GM12878 (cell line): ENCODE data around the gene PPIA. TPM values are rescaled to one million over a fixed set of nuclear protein-coding genes. Genes with fewer than 3 reads are reported as not detected.

ENCODE experiments used
- ATAC-seq: fragments of 200-7000 bp; cut with Tn5 transposase; 3 replicates; pipeline ENCODE4 v1.9.1; 2020; ENCODE audit warnings: mild to moderate bottlenecking, moderate library complexity
- BruUV-seq: library from RNA; stranded (reverse); fragments of 400-500 nt; replicated peaks from 2 replicates; lab custom pipeline; 2021; lab: Mats Ljungman, UMichigan
- CTCF ChIA-PET: fragments of 300-600 bp; sonication (Branson Sonifier 250); formaldehyde crosslinking; extraction: SDS; loops from one replicate; lab custom pipeline; 2021; ENCODE audit warnings: inconsistent platforms; lab: Yijun Ruan, JAX
- POLR2A ChIA-PET: fragments of 350-600 bp; formaldehyde crosslinking; extraction: SDS; loops from one replicate; lab custom pipeline; 2021; ENCODE audit warnings: inconsistent platforms; lab: Charles Lee
- RAD21 ChIA-PET: fragments of 300-600 bp; sonication (Branson Sonifier 250); formaldehyde crosslinking; loops from one replicate; lab custom pipeline; 2023; ENCODE audit warnings: antibody characterized with exemption; ENCODE audit not compliant: unreplicated experiment; lab: Charles Lee
- SMC1A ChIA-PET: fragments of 300-600 bp; sonication (Branson Sonifier 250); formaldehyde crosslinking; loops from one replicate; lab custom pipeline; 2023; ENCODE audit not compliant: unreplicated experiment, uncharacterized antibody; lab: Charles Lee
- DNase-seq: peaks from one replicate; pipeline ENCODE4 v3.0.0-alpha.2; 2011; ENCODE audit warnings: low read depth, low spot score
- FAIRE-seq: peaks from 3 replicates; lab custom pipeline; 2011; peaks lifted over from hg19 to GRCh38; lab: Jason Lieb, UNC
- H2AFZ ChIP-seq: 2 replicates; pipeline ENCODE4 v1.6.0; 2011; ENCODE audit warnings: low read depth, low read length, control low read depth; ENCODE audit not compliant: control insufficient read depth
- H3K27ac ChIP-seq: 2 replicates; pipeline ENCODE4 v1.5.1; 2011; ENCODE audit warnings: control low read depth; ENCODE audit not compliant: control insufficient read depth, insufficient read depth
- H3K27me3 ChIP-seq, 2 experiments: replicated peaks in 1 of 2; 2 replicates each; pipeline versions ENCODE4 v1.6.0 to v1.6.1; 2011; ENCODE audit warnings: low read length in 1 of 2; ENCODE audit not compliant: control insufficient read depth in 2 of 2, insufficient read depth in 2 of 2
- H3K36me3 ChIP-seq, 2 experiments: 2 replicates each; pipeline ENCODE4 v1.5.1; 2011; ENCODE audit warnings: low read length in 1 of 2; ENCODE audit not compliant: control insufficient read depth in 2 of 2, insufficient read depth in 2 of 2
- H3K4me1 ChIP-seq: 2 replicates; pipeline ENCODE4 v1.6.1; 2011; ENCODE audit warnings: mild to moderate bottlenecking, low read length, moderate library complexity, mixed read lengths; ENCODE audit not compliant: control insufficient read depth, insufficient read depth
- H3K4me2 ChIP-seq: 2 replicates; pipeline ENCODE4 v1.6.0; 2011; ENCODE audit warnings: control low read depth; ENCODE audit not compliant: control insufficient read depth, insufficient read depth
- H3K4me3 ChIP-seq: fragments of 200-600 bp; sonication (generic); 2 replicates; pipeline ENCODE4 v1.5.1; 2016
- H3K79me2 ChIP-seq: 2 replicates; pipeline ENCODE4 v1.6.0; 2011; ENCODE audit warnings: low read length; ENCODE audit not compliant: control insufficient read depth, insufficient read depth
- H3K9ac ChIP-seq: 2 replicates; pipeline ENCODE4 v1.8.0; 2011; ENCODE audit warnings: low read length, control low read depth, mixed read lengths; ENCODE audit not compliant: control insufficient read depth, insufficient read depth
- H3K9me3 ChIP-seq: replicated peaks from 3 replicates; pipeline ENCODE4 v1.5.1; 2011; ENCODE audit warnings: mild to moderate bottlenecking, low read length; ENCODE audit not compliant: control insufficient read depth, insufficient read depth
- H4K20me1 ChIP-seq: 2 replicates; pipeline ENCODE4 v1.6.0; 2011; ENCODE audit not compliant: control insufficient read depth, insufficient read depth
- BCL11A ChIP-seq: IDR thresholded peaks from 2 replicates; pipeline ENCODE4 v1.6.1; 2011; ENCODE audit warnings: low read depth, low read length
- CREM ChIP-seq: IDR thresholded peaks from 2 replicates; pipeline ENCODE4 v1.6.1; 2014; ENCODE audit warnings: antibody characterized with exemption, low read depth
- DPF2 ChIP-seq: fragments of 450-650 bp; IDR thresholded peaks from 2 replicates; pipeline ENCODE4 v1.6.1; 2017; ENCODE audit warnings: mild to moderate bottlenecking
- FOS ChIP-seq: IDR thresholded peaks from 3 replicates; pipeline ENCODE4 v1.6.1; 2011; ENCODE audit warnings: borderline replicate concordance; ENCODE audit not compliant: insufficient read length; ENCODE audit errors: extremely low read depth
- MLLT1 ChIP-seq: fragments of 450-650 bp; IDR thresholded peaks from 2 replicates; pipeline ENCODE4 v1.6.1; 2016; ENCODE audit warnings: mild to moderate bottlenecking
- NBN ChIP-seq: fragments of 450-650 bp; IDR thresholded peaks from 2 replicates; pipeline ENCODE4 v1.6.1; 2016
- RBBP5 ChIP-seq: fragments of 200-600 bp; sonication (generic); conservative IDR thresholded peaks from 2 replicates; pipeline ENCODE4 v1.6.1; 2016
- RELB ChIP-seq: fragments of 450-650 bp; IDR thresholded peaks from 2 replicates; pipeline ENCODE4 v1.6.1; 2017; ENCODE audit warnings: low read depth, mild to moderate bottlenecking, moderate library complexity
- SMAD1 ChIP-seq: fragments of 450-650 bp; IDR thresholded peaks from 2 replicates; pipeline ENCODE4 v1.6.1; 2018; ENCODE audit warnings: mild to moderate bottlenecking, low read depth; ENCODE audit not compliant: partially characterized antibody
- SP1 ChIP-seq: IDR thresholded peaks from one replicate; pipeline ENCODE4 v1.6.1; 2011; ENCODE audit warnings: low read depth, low read length
- TBL1XR1 ChIP-seq: IDR thresholded peaks from 2 replicates; pipeline ENCODE4 v1.6.1; 2012; ENCODE audit warnings: low read depth, low read length, improper control_type of control experiment
- TCF12 ChIP-seq: IDR thresholded peaks from 2 replicates; pipeline ENCODE4 v1.6.1; 2011; ENCODE audit warnings: low read depth, mild to moderate bottlenecking, low read length
- YY1 ChIP-seq: IDR thresholded peaks from 2 replicates; pipeline ENCODE4 v1.6.1; 2011; ENCODE audit warnings: low read depth, mild to moderate bottlenecking, low read length
- ZBED1 ChIP-seq: IDR thresholded peaks from 2 replicates; pipeline ENCODE4 v1.6.1; 2016; ENCODE audit warnings: borderline replicate concordance
- WGBS: methylation state at CpG from one replicate; pipeline ENCODE4 v1.1.6; 2016; ENCODE audit warnings: low lambda C conversion rate; ENCODE audit not compliant: insufficient replicate concordance, insufficient coverage; ENCODE audit errors: missing lambda C conversion rate; 5-methylcytosine and 5-hydroxymethylcytosine counted together
- in situ Hi-C: fragments of 300-500 bp; cut with MboI; formaldehyde crosslinking; loops from 9 replicates; pipeline ENCODE4 v1.14.3; 2018; ENCODE audit warnings: mixed read lengths
- intact Hi-C: fragments of 100-400 bp; cut with micrococcal nuclease; formaldehyde crosslinking; loops from one replicate; pipeline ENCODE4 v1.14.2; 2022; ENCODE audit not compliant: unreplicated experiment
- polyA plus RNA-seq, 11 experiments: library from polyadenylated mRNA; depleted of rRNA in 4 of 11; unstranded in 6 of 11; stranded (reverse) in 5 of 11; fragments of >200 nt; fragmentation: Nextera tagmentation in 4 of 11; fragmentation: Illumina TruSeq in 1 of 11; extraction: Ambion mirVana in 4 of 11; extraction: Trizol in 1 of 11; gene quantifications; 1 replicate in 1 of 11; 2 replicates in 10 of 11; pipeline versions ENCODE4 v1.2.1 to v1.2.3, GENCODE V29; 2011 to 2016; ENCODE audit warnings: inconsistent platforms in 2 of 11, missing spikeins in 2 of 11, low read depth in 1 of 11
- total RNA-seq, 4 experiments: library from RNA; depleted of rRNA in 3 of 4; stranded (reverse); fragments of >200 nt in 3 of 4; fragmentation: Illumina TruSeq in 1 of 4; extraction: Trizol in 1 of 4; gene quantifications; 2 replicates each; pipeline versions ENCODE4 v1.2.1 to v1.2.3, GENCODE V29; 2013 to 2021
- TF ChIP-seq, protein P1 (sequence below): IDR thresholded peaks from 2 replicates; pipeline ENCODE4 v1.6.1; 2012; ENCODE audit warnings: low read depth, low read length, improper control_type of control experiment
- TF ChIP-seq, protein P2 (sequence below): IDR thresholded peaks from 2 replicates; pipeline ENCODE4 v1.6.1; 2012; ENCODE audit warnings: low read length, inconsistent platforms
- TF ChIP-seq, protein P3 (sequence below): fragments of 450-650 bp; IDR thresholded peaks from 2 replicates; pipeline ENCODE4 v1.6.1; 2017; ENCODE audit warnings: antibody characterized with exemption, mild to moderate bottlenecking, moderate library complexity

PPIA gene
- total and polyA plus RNA-seq, 10 of the 15 experiments (the other 5 are each of a cell fraction or from before 2014, with no cell fraction given): 2,712 to 7,982 (median 5,027) TPM

- H4K20me1 ChIP-seq: no peaks in the 10 kb centered on the region
- H3K79me2 ChIP-seq: no peaks in the 10 kb centered on the region
- intact Hi-C loops: no loop called here
- no peak for FAIRE-seq
- WGBS: 72% methylated on average over 2 of the region's 2 CpGs
- H3K9ac ChIP-seq: no peak overlapping the region
- H3K27me3 ChIP-seq: no peaks in the 10 kb centered on the region
- H3K36me3 ChIP-seq: no peaks in the 10 kb centered on the region; a peak in 1 of 4 replicates
- TF ChIP-seq TCF12 (no peak), RELB (no peak), CREM (no peak), SMAD1 (no peak), ZBED1 (no peak), FOS (no peak), DPF2 (no peak), NBN (no peak), BCL11A (no peak), RBBP5 (no peak), MLLT1 (no peak), TBL1XR1 (no peak), YY1 (no peak), SP1 (no peak)
- TF ChIP-seq, protein P1, sequence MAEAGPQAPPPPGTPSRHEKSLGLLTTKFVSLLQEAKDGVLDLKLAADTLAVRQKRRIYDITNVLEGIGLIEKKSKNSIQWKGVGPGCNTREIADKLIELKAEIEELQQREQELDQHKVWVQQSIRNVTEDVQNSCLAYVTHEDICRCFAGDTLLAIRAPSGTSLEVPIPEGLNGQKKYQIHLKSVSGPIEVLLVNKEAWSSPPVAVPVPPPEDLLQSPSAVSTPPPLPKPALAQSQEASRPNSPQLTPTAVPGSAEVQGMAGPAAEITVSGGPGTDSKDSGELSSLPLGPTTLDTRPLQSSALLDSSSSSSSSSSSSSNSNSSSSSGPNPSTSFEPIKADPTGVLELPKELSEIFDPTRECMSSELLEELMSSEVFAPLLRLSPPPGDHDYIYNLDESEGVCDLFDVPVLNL: no peak
- TF ChIP-seq, protein P2, sequence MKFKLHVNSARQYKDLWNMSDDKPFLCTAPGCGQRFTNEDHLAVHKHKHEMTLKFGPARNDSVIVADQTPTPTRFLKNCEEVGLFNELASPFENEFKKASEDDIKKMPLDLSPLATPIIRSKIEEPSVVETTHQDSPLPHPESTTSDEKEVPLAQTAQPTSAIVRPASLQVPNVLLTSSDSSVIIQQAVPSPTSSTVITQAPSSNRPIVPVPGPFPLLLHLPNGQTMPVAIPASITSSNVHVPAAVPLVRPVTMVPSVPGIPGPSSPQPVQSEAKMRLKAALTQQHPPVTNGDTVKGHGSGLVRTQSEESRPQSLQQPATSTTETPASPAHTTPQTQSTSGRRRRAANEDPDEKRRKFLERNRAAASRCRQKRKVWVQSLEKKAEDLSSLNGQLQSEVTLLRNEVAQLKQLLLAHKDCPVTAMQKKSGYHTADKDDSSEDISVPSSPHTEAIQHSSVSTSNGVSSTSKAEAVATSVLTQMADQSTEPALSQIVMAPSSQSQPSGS: no peak
- TF ChIP-seq, protein P3, sequence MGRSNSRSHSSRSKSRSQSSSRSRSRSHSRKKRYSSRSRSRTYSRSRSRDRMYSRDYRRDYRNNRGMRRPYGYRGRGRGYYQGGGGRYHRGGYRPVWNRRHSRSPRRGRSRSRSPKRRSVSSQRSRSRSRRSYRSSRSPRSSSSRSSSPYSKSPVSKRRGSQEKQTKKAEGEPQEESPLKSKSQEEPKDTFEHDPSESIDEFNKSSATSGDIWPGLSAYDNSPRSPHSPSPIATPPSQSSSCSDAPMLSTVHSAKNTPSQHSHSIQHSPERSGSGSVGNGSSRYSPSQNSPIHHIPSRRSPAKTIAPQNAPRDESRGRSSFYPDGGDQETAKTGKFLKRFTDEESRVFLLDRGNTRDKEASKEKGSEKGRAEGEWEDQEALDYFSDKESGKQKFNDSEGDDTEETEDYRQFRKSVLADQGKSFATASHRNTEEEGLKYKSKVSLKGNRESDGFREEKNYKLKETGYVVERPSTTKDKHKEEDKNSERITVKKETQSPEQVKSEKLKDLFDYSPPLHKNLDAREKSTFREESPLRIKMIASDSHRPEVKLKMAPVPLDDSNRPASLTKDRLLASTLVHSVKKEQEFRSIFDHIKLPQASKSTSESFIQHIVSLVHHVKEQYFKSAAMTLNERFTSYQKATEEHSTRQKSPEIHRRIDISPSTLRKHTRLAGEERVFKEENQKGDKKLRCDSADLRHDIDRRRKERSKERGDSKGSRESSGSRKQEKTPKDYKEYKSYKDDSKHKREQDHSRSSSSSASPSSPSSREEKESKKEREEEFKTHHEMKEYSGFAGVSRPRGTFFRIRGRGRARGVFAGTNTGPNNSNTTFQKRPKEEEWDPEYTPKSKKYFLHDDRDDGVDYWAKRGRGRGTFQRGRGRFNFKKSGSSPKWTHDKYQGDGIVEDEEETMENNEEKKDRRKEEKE: no peak
- TF ChIP-seq, all 136 proteins: peak for 0
- in situ Hi-C loops: no loop called here
- CTCF ChIA-PET: no interaction called here
- SMC1A ChIA-PET: interaction anchor here (1.0 to 1.2 kb wide), 2 partner anchors 12 to 25 kb away, joined by 3 to 4 read pairs; no protein-coding TSS in a partner anchor
- Histone ChIP-seq H3K4me3 (no peak overlapping the region), H3K4me1 (no peaks in the 10 kb centered on the region), H3K4me2 (no peak overlapping the region), H3K27ac (no peak overlapping the region), H2AFZ (no peak overlapping the region), H3K9me3 (no peaks in the 10 kb centered on the region)
- RAD21 ChIA-PET: no interaction called here
- ATAC-seq (peak; percentile 14; the same call in 1 of the 3 replicates), DNase-seq (no peak)
- BruUV-seq: no TSS peak
- POLR2A ChIA-PET: interaction anchor here (0.5 kb wide), 1 partner anchor 190 kb away, joined by 4 read pairs; no protein-coding TSS in a partner anchor
Measured at GRCh38 chr7:44819292-44819691, 22.8 kb downstream of the PPIA start.
